Articular chondrocyte of knee joint (primary cell): ENCODE data around the gene DZIP1. TPM values are rescaled to one million over a fixed set of nuclear protein-coding genes. Genes with fewer than 3 reads are reported as not detected.

Experiments
- total RNA-seq: library from RNA; depleted of rRNA; stranded (reverse); fragments of >200 nt; gene quantifications from 2 replicates; pipeline ENCODE4 v1.2.3, GENCODE V29; 2012

Gene DZIP1
- 43.5 and 44.0 TPM in 2 replicates for total RNA-seq

DNA sequence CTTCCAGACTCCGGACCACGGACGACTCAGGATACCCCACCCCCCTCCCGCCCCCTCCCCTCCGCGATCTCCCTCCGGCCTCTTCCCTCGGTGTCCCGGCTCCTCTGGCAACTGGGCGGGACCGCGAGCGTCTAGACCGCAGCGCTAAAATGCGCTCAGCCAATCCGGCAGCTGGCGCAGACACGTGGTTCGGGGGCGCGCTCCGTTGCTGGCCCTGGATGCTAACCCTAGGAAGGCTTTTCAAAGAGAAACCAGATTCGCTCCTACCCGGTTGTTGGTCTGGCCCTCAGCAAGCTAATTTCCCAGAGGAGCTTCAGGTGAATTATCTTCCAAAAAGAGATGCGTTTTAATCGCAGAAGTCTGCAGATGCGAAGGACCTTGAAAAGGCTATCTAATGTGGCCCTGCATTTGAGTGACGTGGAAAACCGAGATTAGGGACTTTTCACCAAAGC lies at the start of gene DZIP1:
DZIP1 (minus strand) TSS at position 106 of the 452 bp plus-strand sequence. CDS start 2,677 bp downstream, outside the sequence.

DNA sequence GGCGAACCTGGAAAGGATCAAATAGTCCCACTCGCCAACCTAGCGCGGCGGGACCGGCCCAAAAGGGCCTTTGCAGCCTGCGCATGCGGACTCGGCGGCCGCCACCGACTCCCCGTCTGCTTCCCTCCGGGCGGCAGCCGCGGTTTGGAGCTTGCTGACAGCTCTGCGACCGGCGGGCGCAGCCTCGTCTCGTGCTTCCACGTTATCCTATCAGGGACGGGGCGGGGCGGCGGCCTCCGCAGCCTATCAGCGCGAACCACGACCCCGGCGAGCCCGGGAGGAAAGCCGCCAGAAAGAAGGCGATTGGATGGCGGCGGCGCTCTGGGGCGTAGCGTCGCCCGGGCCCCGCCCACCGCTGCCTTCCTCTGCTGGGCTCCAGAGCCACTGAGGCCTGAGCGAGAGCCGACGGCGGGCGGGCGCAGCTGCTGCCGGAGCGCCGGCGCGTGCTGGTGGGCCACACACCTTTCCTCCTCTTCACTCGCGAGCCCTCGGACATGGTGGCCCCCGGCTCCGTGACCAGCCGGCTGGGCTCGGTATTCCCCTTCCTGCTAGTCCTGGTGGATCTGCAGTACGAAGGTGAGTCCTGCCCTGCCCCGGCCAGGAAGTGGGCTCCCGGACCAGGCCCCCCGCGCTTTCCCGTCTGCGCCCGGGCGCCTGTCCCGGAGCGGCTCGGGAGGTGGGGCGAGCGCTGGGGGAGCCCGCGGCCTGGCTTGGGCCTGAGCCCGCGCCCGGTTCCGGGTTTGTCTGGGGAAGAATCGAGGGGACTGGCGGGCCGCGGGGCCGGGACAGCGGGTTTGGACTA lies 32.5 kb upstream of the DZIP1 start, which contains the start of gene DNAJC3:
DNAJC3 (plus strand) TSS at position 378 of the 802 bp plus-strand sequence; CDS start at position 495, 117 bp downstream.

GRCh38 chr13:95552539-95553441 lies 91.7 kb downstream of the DZIP1 start, which contains the start of gene CLDN10:
TSS of gene CLDN10 (plus strand) at chr13:95552720. CDS start at chr13:95552754, 34 bp downstream.

Other genes starting within 250 kb of the DZIP1 start
- not detected in 2 replicates for gene CLDN10, start 92.0 kb downstream of the DZIP1 start, total RNA-seq
- 104 and 106 TPM in 2 replicates for gene DNAJC3, start 32.4 kb upstream of the DZIP1 start, total RNA-seq